Liver (tissue), 10 donors: ENCODE measurements around the gene ACYP2. TPM values are rescaled to one million over a fixed set of nuclear protein-coding genes. Genes with fewer than 3 reads are reported as not detected.

Experiments used
- DNase-seq: peaks from one replicate; pipeline ENCODE4 v3.0.0-alpha.2; 2017; ENCODE audit warnings: low spot score
- H3K27ac ChIP-seq, 2 donors: one replicate each; pipeline ENCODE4 v1.7.0; 2013; ENCODE audit warnings: inconsistent platforms in 2 of 2, low read length in 2 of 2, control low read depth in 1 of 2, low read depth in 1 of 2, mild to moderate bottlenecking in 1 of 2
- H3K27me3 ChIP-seq, 4 donors: one replicate each; pipeline versions ENCODE4 v1.6.1 to v1.7.0; 2013; ENCODE audit warnings: low read length in 3 of 4, inconsistent platforms in 1 of 4, mild to moderate bottlenecking in 1 of 4, moderate library complexity in 1 of 4; ENCODE audit not compliant: control insufficient read depth in 4 of 4, insufficient read depth in 4 of 4
- H3K36me3 ChIP-seq, 4 donors: one replicate each; pipeline versions ENCODE4 v1.6.1 to v1.7.0; 2013; ENCODE audit warnings: low read length in 3 of 4, mild to moderate bottlenecking in 3 of 4, low read depth in 1 of 4, moderate library complexity in 1 of 4; ENCODE audit not compliant: control insufficient read depth in 4 of 4, insufficient read depth in 3 of 4
- H3K4me1 ChIP-seq, 4 donors: one replicate each; pipeline versions ENCODE4 v1.6.1 to v1.7.0; 2013; ENCODE audit warnings: low read length in 3 of 4, mild to moderate bottlenecking in 3 of 4, moderate library complexity in 1 of 4; ENCODE audit not compliant: control insufficient read depth in 4 of 4, insufficient read depth in 4 of 4
- H3K4me3 ChIP-seq, 3 donors: one replicate each; pipeline versions ENCODE4 v1.6.1 to v1.7.0; 2013; ENCODE audit warnings: low read length in 3 of 3, control low read depth in 1 of 3, low read depth in 1 of 3, mild to moderate bottlenecking in 1 of 3
- H3K9ac ChIP-seq, 2 donors: one replicate each; pipeline ENCODE4 v1.7.0; 2013; ENCODE audit warnings: low read length in 2 of 2, mild to moderate bottlenecking in 2 of 2, moderate library complexity in 2 of 2, control low read depth in 1 of 2, low read depth in 1 of 2
- H3K9me3 ChIP-seq, 4 donors: one replicate each; pipeline versions ENCODE4 v1.6.1 to v1.7.0; 2013; ENCODE audit warnings: low read length in 3 of 4; ENCODE audit not compliant: control insufficient read depth in 4 of 4
- ATF3 ChIP-seq: IDR thresholded peaks from 2 replicates; pipeline ENCODE4 v1.6.1; 2016; ENCODE audit warnings: antibody characterized with exemption
- CTCF ChIP-seq: fragments of 150-350 bp; IDR thresholded peaks from 2 replicates; pipeline ENCODE4 v1.5.1; 2017; ENCODE audit warnings: improper control_type of control experiment, low read depth, low read length; ENCODE audit not compliant: missing input control
- FOXA1 ChIP-seq: IDR thresholded peaks from 2 replicates; pipeline ENCODE4 v1.6.1; 2016; ENCODE audit warnings: antibody characterized with exemption
- HNF4A ChIP-seq, 2 donors: conservative IDR thresholded peaks; 2 replicates each; pipeline ENCODE4 v1.6.1; 2016; ENCODE audit warnings: antibody characterized with exemption in 2 of 2, mild to moderate bottlenecking in 2 of 2
- HNF4G ChIP-seq: IDR thresholded peaks from 2 replicates; pipeline ENCODE4 v1.6.1; 2016; ENCODE audit warnings: antibody characterized with exemption
- JUND ChIP-seq, 2 donors: IDR thresholded peaks; 2 replicates each; pipeline ENCODE4 v1.6.1; 2016; ENCODE audit warnings: antibody characterized with exemption in 2 of 2
- MAX ChIP-seq: IDR thresholded peaks from 2 replicates; pipeline ENCODE4 v1.6.1; 2016; ENCODE audit warnings: antibody characterized with exemption
- NR2F2 ChIP-seq: IDR thresholded peaks from 2 replicates; pipeline ENCODE4 v1.6.1; 2016; ENCODE audit warnings: antibody characterized with exemption
- SP1 ChIP-seq: IDR thresholded peaks from 2 replicates; pipeline ENCODE4 v1.6.1; 2018; ENCODE audit warnings: antibody characterized with exemption, mild to moderate bottlenecking
- TAF1 ChIP-seq: conservative IDR thresholded peaks from 2 replicates; pipeline ENCODE4 v1.6.1; 2016; ENCODE audit warnings: antibody characterized with exemption, mild to moderate bottlenecking
- YY1 ChIP-seq: IDR thresholded peaks from 2 replicates; pipeline ENCODE4 v1.6.1; 2016; ENCODE audit warnings: antibody characterized with exemption, mild to moderate bottlenecking
- WGBS: extraction: QIAGEN DNeasy Blood & Tissue Kit; methylation state at CpG from one replicate; pipeline ENCODE4 v1.1.7; 2013; 5-methylcytosine and 5-hydroxymethylcytosine counted together
- polyA plus RNA-seq, 2 donors: library from polyadenylated mRNA; stranded (reverse) in 1 of 2; unstranded in 1 of 2; fragments of 200-250 nt in 1 of 2; fragments of >200 nt in 1 of 2; fragmentation: Nextera tagmentation in 1 of 2; extraction: Ambion mirVana in 1 of 2; gene quantifications; one replicate each; pipeline versions ENCODE4 v1.2.1 to v1.2.3, GENCODE V29; 2013 to 2015
- small RNA-seq: library from RNA; depleted of rRNA; stranded (forward); fragments of <200 nt; gene quantifications from one replicate; pipeline ENCODE3, GENCODE V24; 2014
- total RNA-seq, 2 donors: library from RNA; depleted of rRNA; stranded (reverse); fragments of >200 nt; gene quantifications; one replicate each; pipeline ENCODE4 v1.2.3, GENCODE V29; 2014
- donor health status: healthy.
- donor health status: healthy.
- donor health status: healthy.
- donor health status: healthy.
- donor health status: healthy.

The ACYP2 gene
- total and polyA plus RNA-seq, 4 donors = 13.1 to 44.3 (median 15.4) TPM

- TF ChIP-seq MAX = no peak
- TF ChIP-seq NR2F2 = no peak
- TF ChIP-seq YY1 = no peak
Observed at GRCh38 chr2:54348646-54349045, 233.2 kb downstream of the ACYP2 start (continued).

- no peaks in the 10 kb centered on the region for H3K4me1 ChIP-seq
- no peaks in the 10 kb centered on the region for H3K27me3 ChIP-seq
- no peaks in the 10 kb centered on the region for H3K9me3 ChIP-seq
- H3K36me3 ChIP-seq = no peaks in the 10 kb centered on the region
- TF ChIP-seq TAF1 = no peak
- TF ChIP-seq SP1 = no peak
- TF ChIP-seq HNF4G = no peak
- TF ChIP-seq HNF4A (conservative IDR thresholded peaks at IDR 0.05) = no peak
- TF ChIP-seq ATF3 = no peak
- H3K27ac ChIP-seq = no peak overlapping the region
- H3K9ac ChIP-seq = no peak overlapping the region
- WGBS = 77% methylated on average over 3 of the region's 3 CpGs
- no peak overlapping the region for H3K4me3 ChIP-seq
- no peak for DNase-seq
Observed at GRCh38 chr2:54350426-54350825, 235.0 kb downstream of the ACYP2 start.

- DNase-seq = no peak
- Histone ChIP-seq H3K4me3 (no peak overlapping the region), H3K4me1 (no peaks in the 10 kb centered on the region), H3K9me3 (no peaks in the 10 kb centered on the region), H3K27me3 (no peaks in the 10 kb centered on the region), H3K36me3 (no peaks in the 10 kb centered on the region), H3K9ac (no peak overlapping the region), H3K27ac (no peak overlapping the region)
- TF ChIP-seq CTCF (no peak), FOXA1 (no peak), JUND (IDR thresholded peaks at IDR 0.05) (no peak), ATF3 (no peak)
- WGBS = 69% methylated on average over 5 of the region's 5 CpGs
Observed at GRCh38 chr2:54353216-54353615, 237.8 kb downstream of the ACYP2 start.

Small RNA genes within 50 kb of the gene (small RNA-seq; reads per million reads assigned to genes)
- not detected for gene RNU7-172P

Other genes starting within 250 kb of the ACYP2 start
- gene PSME4, start 144.6 kb upstream of the ACYP2 start, total RNA-seq = 10 to 100 TPM; 40.2 to 52.8 TPM
- 10 to 100 TPM; 15.4 to 16.7 TPM for gene PSME4, start 144.6 kb upstream of the ACYP2 start, polyA plus RNA-seq
- gene TSPYL6, start 140.6 kb downstream of the ACYP2 start, total RNA-seq = under 1 TPM in 1 of 2 donors, not detected in 1; under 0.01 TPM
- under 1 TPM in 1 of 2 donors, not detected in 1; 0.04 TPM for gene TSPYL6, start 140.6 kb downstream of the ACYP2 start, polyA plus RNA-seq